Transverse colon (tissue), 4 donors: ENCODE results near the gene RAD21L1. TPM values are rescaled to one million over a fixed set of nuclear protein-coding genes. Genes with fewer than 3 reads are reported as not detected.

Source experiments
- DNase-seq: peaks from one replicate; pipeline ENCODE4 v3.0.0-alpha.2; 2019
- H3K27ac ChIP-seq, 4 donors: fragments of 200-600 bp; sonication (generic); 2 replicates each; pipeline ENCODE4 v1.5.1; 2016 to 2018; ENCODE audit warnings: inconsistent platforms in 4 of 4
- H3K27me3 ChIP-seq: fragments of 200-600 bp; sonication (generic); 2 replicates; pipeline ENCODE4 v1.5.1; 2017; ENCODE audit warnings: inconsistent platforms
- H3K36me3 ChIP-seq, 4 donors: fragments of 200-600 bp; sonication (generic); 2 replicates each; pipeline ENCODE4 v1.5.1; 2017 to 2019; ENCODE audit warnings: inconsistent platforms in 4 of 4
- H3K4me1 ChIP-seq, 4 donors: fragments of 200-600 bp; sonication (generic); 2 replicates each; pipeline ENCODE4 v1.5.1; 2017 to 2020; ENCODE audit warnings: inconsistent platforms in 4 of 4
- H3K4me3 ChIP-seq, 4 donors: fragments of 200-600 bp; sonication (generic); 1 replicate in 1 of 4; 2 replicates in 3 of 4; pipeline versions ENCODE4 v1.5.1 to v1.6.1; 2017 to 2019; ENCODE audit warnings: inconsistent platforms in 4 of 4
- H3K9me3 ChIP-seq, 2 donors: fragments of 200-600 bp; sonication (generic); 2 replicates each; pipeline ENCODE4 v1.5.1; 2017 to 2019; ENCODE audit warnings: inconsistent platforms in 2 of 2
- EP300 ChIP-seq: sonication (generic); formaldehyde crosslinking; IDR thresholded peaks from one replicate; pipeline ENCODE4 v1.6.1; 2017; ENCODE audit warnings: antibody characterized with exemption, low read depth
- POLR2A ChIP-seq: fragments of 450-650 bp; IDR thresholded peaks from one replicate; pipeline ENCODE4 v1.6.1; 2016; ENCODE audit warnings: antibody characterized with exemption, mild to moderate bottlenecking, moderate library complexity
- POLR2AphosphoS5 ChIP-seq, 3 donors: sonication (generic); formaldehyde crosslinking; IDR thresholded peaks; one replicate each; pipeline ENCODE4 v1.6.1; 2016; ENCODE audit warnings: antibody characterized with exemption in 3 of 3
- WGBS, 2 donors: methylation state at CpG; one replicate each; pipeline ENCODE4 v1.1.5; 2018; ENCODE audit warnings: low coverage in 1 of 2; 5-methylcytosine and 5-hydroxymethylcytosine counted together
- in situ Hi-C, 4 donors: fragments of 200-750 bp; cut with MboI; loops; one replicate each; pipeline versions ENCODE4 v1.15.0 to v1.15.1; 2017; ENCODE audit warnings: low sequenced_read_pairs in 3 of 4, low pct_ligation_motif_present in 1 of 4, low pct_unique_long_range_greater_than_20kb in 1 of 4
- intact Hi-C: fragments of 100-400 bp; cut with DNase I; formaldehyde crosslinking; loops from one replicate; pipeline ENCODE4 v1.15.1; 2023; ENCODE audit warnings: low total_unique reads
- total RNA-seq, 4 donors: library from RNA; depleted of rRNA; stranded (reverse); fragments of >200 nt; gene quantifications; one replicate each; pipeline ENCODE4 v1.1.0, GENCODE V29; 2016
- TF ChIP-seq, protein P1 (sequence below), 5 experiments: fragments of 200-600 bp in 3 of 5; fragments of 450-650 bp in 2 of 5; sonication (generic) in 3 of 5; IDR thresholded peaks; 1 replicate in 2 of 5; 2 replicates in 3 of 5; pipeline ENCODE4 v1.5.1; 2016 to 2017; ENCODE audit warnings: antibody characterized with exemption in 5 of 5, inconsistent platforms in 3 of 5, mild to moderate bottlenecking in 2 of 5, moderate library complexity in 1 of 5

RAD21L1 gene
- total RNA-seq, 4 donors from 2014 or later: not detected

DNA sequence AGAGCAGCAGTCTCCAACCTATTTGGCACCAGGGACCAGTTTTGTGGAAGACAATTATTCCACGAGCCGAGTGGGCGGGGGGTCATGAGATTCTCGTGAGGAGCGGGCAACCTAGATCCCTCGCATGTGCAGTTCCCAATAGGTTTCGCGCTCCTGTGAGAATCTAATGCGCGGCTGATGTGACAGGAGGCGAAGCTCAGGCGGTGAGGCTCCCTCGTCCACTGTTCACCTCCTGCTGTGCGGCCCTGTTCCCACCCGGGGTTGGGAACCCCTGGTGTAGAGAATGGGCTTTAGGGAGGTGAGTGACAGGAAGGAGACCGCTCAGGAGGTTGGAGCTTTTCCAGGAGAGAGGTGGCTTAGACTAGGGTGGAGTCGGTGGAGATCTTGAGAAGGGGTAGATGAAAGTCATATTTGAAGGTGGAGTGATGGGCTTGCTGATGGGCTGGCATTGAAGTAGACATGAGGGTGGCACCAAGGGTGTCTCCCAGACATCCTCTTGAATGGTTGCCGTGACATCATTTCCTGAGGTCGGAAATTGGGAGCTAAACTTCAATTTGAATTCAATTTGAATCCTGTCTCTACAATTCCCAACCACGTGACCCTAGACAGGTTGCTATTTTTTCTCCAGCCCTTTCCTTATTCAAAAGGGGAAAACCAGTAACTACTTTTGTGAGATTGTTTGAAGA lies 1.5 kb upstream of the RAD21L1 start:
- 85% methylated on average over 20 of the region's 20 CpGs; no CpG with 5 or more reads in 1 of the 2 donors for WGBS, 2 donors

DNA sequence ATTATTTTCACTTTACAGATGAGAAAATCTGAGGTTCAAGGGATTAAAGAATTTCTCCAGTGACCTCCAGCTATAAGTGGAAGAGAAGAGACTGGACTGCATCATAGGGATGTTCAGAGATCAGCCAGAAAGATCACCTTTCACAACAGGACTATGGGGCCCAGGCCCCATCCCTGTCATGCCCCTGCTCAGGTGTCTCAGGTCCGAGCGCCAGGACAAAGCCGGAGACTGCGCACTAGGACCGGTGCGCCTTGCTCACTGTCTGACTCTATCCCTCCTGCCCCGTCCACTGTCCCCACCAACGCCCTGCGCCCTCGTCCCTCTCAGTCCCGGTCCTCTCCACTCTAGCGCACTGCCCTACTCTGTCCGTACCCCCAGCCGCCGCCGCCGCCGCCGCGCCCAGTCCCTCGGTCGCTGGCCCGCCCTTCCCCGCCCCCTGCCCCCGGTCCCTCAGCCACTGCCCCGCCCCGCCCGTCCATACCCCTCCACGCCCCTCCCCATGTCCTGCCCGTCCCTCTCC lies 521 bp upstream of the RAD21L1 start:
- Histone ChIP-seq H3K27me3 (peaks cover 44% of the 10 kb centered on the region), H3K27ac (peak overlapping the region; percentile 14 to 55 (median 30)), H3K4me3 (peak overlapping the region in 3 of 4 donors; percentile 2 to 85 (median 36)), H3K9me3 (no peaks in the 10 kb centered on the region), H3K4me1 (peaks cover 9 to 20% (median 17%) of the 10 kb centered on the region in 4 donors), H3K36me3 (no peaks in the 10 kb centered on the region)
- intact Hi-C loops (no loop called here), in situ Hi-C loops (no loop called here)
- DNase-seq: no peak
- TF ChIP-seq POLR2AphosphoS5 (IDR thresholded peaks at IDR 0.05): no peak
- TF ChIP-seq, protein P1, sequence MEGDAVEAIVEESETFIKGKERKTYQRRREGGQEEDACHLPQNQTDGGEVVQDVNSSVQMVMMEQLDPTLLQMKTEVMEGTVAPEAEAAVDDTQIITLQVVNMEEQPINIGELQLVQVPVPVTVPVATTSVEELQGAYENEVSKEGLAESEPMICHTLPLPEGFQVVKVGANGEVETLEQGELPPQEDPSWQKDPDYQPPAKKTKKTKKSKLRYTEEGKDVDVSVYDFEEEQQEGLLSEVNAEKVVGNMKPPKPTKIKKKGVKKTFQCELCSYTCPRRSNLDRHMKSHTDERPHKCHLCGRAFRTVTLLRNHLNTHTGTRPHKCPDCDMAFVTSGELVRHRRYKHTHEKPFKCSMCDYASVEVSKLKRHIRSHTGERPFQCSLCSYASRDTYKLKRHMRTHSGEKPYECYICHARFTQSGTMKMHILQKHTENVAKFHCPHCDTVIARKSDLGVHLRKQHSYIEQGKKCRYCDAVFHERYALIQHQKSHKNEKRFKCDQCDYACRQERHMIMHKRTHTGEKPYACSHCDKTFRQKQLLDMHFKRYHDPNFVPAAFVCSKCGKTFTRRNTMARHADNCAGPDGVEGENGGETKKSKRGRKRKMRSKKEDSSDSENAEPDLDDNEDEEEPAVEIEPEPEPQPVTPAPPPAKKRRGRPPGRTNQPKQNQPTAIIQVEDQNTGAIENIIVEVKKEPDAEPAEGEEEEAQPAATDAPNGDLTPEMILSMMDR (IDR thresholded peaks at IDR 0.05): no peak
- TF ChIP-seq EP300: no peak
- no peak for TF ChIP-seq POLR2A
- 9% methylated on average over 23 of the region's 30 CpGs; no CpG with 5 or more reads in 1 of the 2 donors for WGBS, 2 donors

More for the DNA sequence above, 1.5 kb upstream of the RAD21L1 start:
- intact Hi-C loops: no loop called here
- H3K36me3 ChIP-seq: no peaks in the 10 kb centered on the region
- no peak overlapping the region for H3K4me3 ChIP-seq
- in situ Hi-C loops: loop anchor here in 2 of 4 donors (25.0 kb wide), 1 partner anchor 412 kb away; no protein-coding TSS in a partner anchor
- DNase-seq: no peak
- H3K27ac ChIP-seq: no peak overlapping the region
- H3K27me3 ChIP-seq: peaks cover 34% of the 10 kb centered on the region
- TF ChIP-seq EP300: no peak
- TF ChIP-seq POLR2A: no peak
- TF ChIP-seq, protein P1 (IDR thresholded peaks at IDR 0.05): no peak
- TF ChIP-seq POLR2AphosphoS5 (IDR thresholded peaks at IDR 0.05): no peak
- peaks cover 9 to 20% (median 17%) of the 10 kb centered on the region in 4 donors for H3K4me1 ChIP-seq
- no peaks in the 10 kb centered on the region for H3K9me3 ChIP-seq

DNA sequence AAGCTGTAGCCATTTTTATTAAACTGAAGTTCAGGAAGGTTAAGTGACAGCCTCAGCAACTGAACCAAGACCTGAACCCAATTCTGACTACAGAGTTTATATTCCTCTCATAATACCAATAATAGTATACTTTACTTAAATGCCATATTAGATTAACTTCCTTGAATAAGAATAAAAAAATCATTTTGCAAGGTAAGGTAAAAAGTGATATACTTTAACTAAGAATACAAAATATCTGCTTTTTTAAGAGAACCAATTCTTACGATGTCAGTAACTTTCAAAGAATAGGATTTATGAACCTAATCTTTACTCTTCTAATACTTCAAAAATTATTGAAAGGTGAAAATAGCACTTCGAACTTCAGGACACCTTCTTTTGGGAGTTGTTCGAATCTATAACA lies 3.7 kb downstream of the RAD21L1 start:
- intact Hi-C loops (no loop called here), in situ Hi-C loops (no loop called here)
- peaks cover 9 to 20% (median 17%) of the 10 kb centered on the region in 4 donors for H3K4me1 ChIP-seq
- H3K27me3 ChIP-seq: peaks cover 61% of the 10 kb centered on the region
- no peak overlapping the region for H3K27ac ChIP-seq
- TF ChIP-seq EP300: no peak
- no peak for TF ChIP-seq POLR2AphosphoS5 (IDR thresholded peaks at IDR 0.05)
- TF ChIP-seq POLR2A: no peak
- TF ChIP-seq, protein P1 (IDR thresholded peaks at IDR 0.05): no peak
- no peaks in the 10 kb centered on the region for H3K36me3 ChIP-seq
- H3K9me3 ChIP-seq: no peaks in the 10 kb centered on the region
- H3K4me3 ChIP-seq: no peak overlapping the region
- no peak for DNase-seq
- WGBS, 2 donors: 84 to 89% methylated on average over 3 of the region's 3 CpGs

DNA sequence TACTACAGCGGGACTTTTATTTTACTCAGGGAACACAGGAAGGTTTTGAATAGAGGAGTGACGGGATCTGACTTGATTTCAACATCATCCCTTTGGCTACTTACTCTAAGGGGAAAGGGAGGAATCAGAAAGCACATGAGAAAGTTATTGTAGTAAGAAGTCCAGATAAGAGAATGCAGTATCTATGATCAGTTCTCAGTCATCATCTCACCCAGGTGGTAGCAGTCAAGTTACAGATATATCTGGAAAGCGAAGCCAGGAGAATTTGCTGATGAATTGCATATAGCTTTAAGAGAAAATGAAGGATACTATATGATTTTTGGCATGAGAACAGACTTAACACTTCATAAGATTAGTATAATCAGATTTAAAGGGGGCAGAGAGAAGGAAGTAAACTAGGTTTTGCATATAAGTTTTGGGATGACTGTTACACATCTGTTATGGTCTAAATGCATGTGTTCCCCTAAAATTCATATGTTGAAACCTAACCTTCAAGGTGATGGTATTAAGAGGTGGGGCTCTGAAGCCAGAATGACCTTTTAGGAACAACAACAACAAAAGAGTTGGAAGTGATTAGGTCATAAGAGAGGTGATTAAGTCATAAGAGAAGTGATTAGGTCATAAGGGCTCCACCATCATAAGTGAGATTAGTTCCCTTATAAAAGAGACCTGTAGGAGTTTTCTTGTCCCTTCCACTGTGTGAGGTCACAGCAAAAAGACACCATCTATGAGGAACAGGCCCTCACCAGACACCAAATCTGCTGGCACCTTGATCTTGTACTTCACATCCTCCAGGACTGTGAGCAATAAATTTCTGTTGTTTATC lies 6.7 kb downstream of the RAD21L1 start:
- 91 to 92% methylated on average over 3 of the region's 3 CpGs for WGBS, 2 donors
- DNase-seq: no peak
- TF ChIP-seq POLR2AphosphoS5 (IDR thresholded peaks at IDR 0.05) (no peak), EP300 (no peak), POLR2A (no peak)
- TF ChIP-seq, protein P1 (IDR thresholded peaks at IDR 0.05): no peak
- intact Hi-C loops: no loop called here
- in situ Hi-C loops: no loop called here
- peaks cover 0 to under 1% (median 0%) of the 10 kb centered on the region in 4 donors for H3K4me1 ChIP-seq
- H3K27ac ChIP-seq: no peak overlapping the region
- no peaks in the 10 kb centered on the region for H3K9me3 ChIP-seq
- H3K27me3 ChIP-seq: peaks cover 52% of the 10 kb centered on the region
- no peaks in the 10 kb centered on the region for H3K36me3 ChIP-seq
- no peak overlapping the region for H3K4me3 ChIP-seq
